ENCODE results near the gene ZC3H4. TPM values are rescaled to one million over a fixed set of nuclear protein-coding genes. Genes with fewer than 3 reads are reported as not detected.

ZC3H4 gene
- total and polyA plus RNA-seq, 2 donors (not counting 3 experiments of a cell fraction or from before 2014, with no cell fraction given): 6.2 to 63.9 TPM

GRCh38 chr19:47086280-47086679, 27.3 kb downstream of the ZC3H4 start:
- Histone ChIP-seq H2AFZ (ENCODE audit: low read depth, low read length) (no peak overlapping the region), H3K4me2 (ENCODE audit: insufficient read depth, low read length) (no peak overlapping the region), H3K9ac (replicated peaks; ENCODE audit: extremely low read depth, insufficient read depth, low read length) (no peak overlapping the region), H3K4me1 (ENCODE audit: control insufficient read depth, extremely low read depth, insufficient read depth, low read length) (no peaks in the 10 kb centered on the region), H3K27me3 (ENCODE audit: control insufficient read depth in 2 of 2, insufficient read depth in 2 of 2, low read length in 2 of 2) (no peaks in the 10 kb centered on the region), H4K20me1 (replicated peaks; ENCODE audit: control insufficient read depth, extremely low read depth, insufficient read depth, low read length) (no peaks in the 10 kb centered on the region), H3K27ac (ENCODE audit: insufficient read depth, low read depth, low read length) (no peak overlapping the region), H3K4me3 (replicated peaks in 1 of 3; ENCODE audit: insufficient read depth in 1 of 3, low read depth in 1 of 3, low read length in 3 of 3) (no peak overlapping the region), H3K9me1 (replicated peaks; ENCODE audit: control insufficient read depth, extremely low read depth, insufficient read depth, low read length) (no peaks in the 10 kb centered on the region), H3K79me2 (ENCODE audit: control insufficient read depth, insufficient read depth, low read length) (no peaks in the 10 kb centered on the region), H3K9me3 (replicated peaks; ENCODE audit: control insufficient read depth, insufficient read depth, low read length) (no peaks in the 10 kb centered on the region), H3K36me3 (ENCODE audit: control insufficient read depth in 2 of 2, extremely low read depth in 1 of 2, insufficient read depth in 2 of 2, low read length in 2 of 2) (peaks cover 16 to 53% of the 10 kb centered on the region in 2 experiments)
- dilution Hi-C loops (cut with MboI; ENCODE audit: extremely low pct_ligation_motif_present, low sequenced_read_pairs): no loop called here
- BruUV-seq (replicated peaks): no TSS peak
- ChIA-PET CTCF (no interaction called here), POLR2A (no interaction called here)
- DNase-seq (ENCODE audit: low read depth, low spot score) (no peak), FAIRE-seq (no peak)
- TF ChIP-seq POLR2AphosphoS5 (IDR thresholded peaks at IDR 0.05; ENCODE audit: insufficient read depth, low read depth, low read length) (no peak), MYC (IDR thresholded peaks at IDR 0.05; ENCODE audit: low read depth, low read length) (no peak), GATA2 (IDR thresholded peaks at IDR 0.05; ENCODE audit: insufficient read depth, insufficient read length, low read depth, low read length) (no peak), MAX (IDR thresholded peaks at IDR 0.05; ENCODE audit: insufficient read depth, insufficient read length) (no peak), POLR2A (IDR thresholded peaks at IDR 0.05; ENCODE audit: low read depth, low read length) (no peak), CTCF (IDR thresholded peaks at IDR 0.05; ENCODE audit: extremely low read depth in 1 of 2, insufficient read depth in 1 of 2, low read depth in 1 of 2, low read length in 2 of 2) (no peak), EZH2 (IDR thresholded peaks at IDR 0.05; ENCODE audit: borderline replicate concordance, low read depth, low read length, severe bottlenecking) (no peak), FOS (IDR thresholded peaks at IDR 0.05; ENCODE audit: borderline replicate concordance, insufficient read depth, low read length) (no peak), JUN (IDR thresholded peaks at IDR 0.05; ENCODE audit: borderline replicate concordance, insufficient read depth, insufficient read length, low read depth) (no peak)
- intact Hi-C loops (cut with micrococcal nuclease): no loop called here
